HCT116 (cell line): Measurements from ENCODE around the gene BRWD1. TPM values are rescaled to one million over a fixed set of nuclear protein-coding genes. Genes with fewer than 3 reads are reported as not detected.
A peak's percentile ranks its signal among the peaks of the same experiment; 100 is the strongest.

ENCODE experiments used
- ATAC-seq: fragments of 200-7000 bp; cut with Tn5 transposase; 2 replicates; pipeline ENCODE4 v1.9.1; 2020; ENCODE audit warnings: mild to moderate bottlenecking, moderate library complexity
- BruUV-seq: library from RNA; stranded (reverse); fragments of 400-500 nt; replicated peaks from 2 replicates; lab custom pipeline; 2021; lab: Mats Ljungman, UMichigan
- CTCF ChIA-PET: fragments of 300-600 bp; sonication (Branson Sonifier 250); formaldehyde crosslinking; loops from one replicate; lab custom pipeline; 2021; ENCODE audit warnings: antibody characterized with exemption; lab: Charles Lee
- POLR2A ChIA-PET: fragments of 300-600, 350-600 bp; sonication (Branson Sonifier 250); formaldehyde crosslinking; loops from one replicate; lab custom pipeline; 2021; ENCODE audit warnings: antibody characterized with exemption; lab: Charles Lee
- RAD21 ChIA-PET, 2 experiments: fragments of 300-600 bp; sonication (Branson Sonifier 250); formaldehyde crosslinking; loops; one replicate each; lab custom pipeline; 2023; ENCODE audit warnings: low total read pairs in 2 of 2; ENCODE audit not compliant: uncharacterized antibody in 2 of 2, unreplicated experiment in 2 of 2, low non-redundant PET in 1 of 2; lab: Charles Lee
- DNase-seq: peaks from one replicate; pipeline ENCODE4 v3.0.0-alpha.2; 2010; ENCODE audit warnings: low read depth, low spot score
- H2AFZ ChIP-seq: fragments of 200-600 bp; shearing (Covaris generic), sonication (generic); 2 replicates; pipeline ENCODE4 v1.6.1; 2017; ENCODE audit warnings: low read depth, mixed run types, mixed read lengths, antibody characterized with exemption, low read length; ENCODE audit not compliant: poor library complexity, severe bottlenecking
- H3K27ac ChIP-seq: 2 replicates; pipeline ENCODE4 v1.5.1; 2012; ENCODE audit warnings: low read depth, low read length
- H3K27me3 ChIP-seq: fragments of 200-600 bp; sonication (generic); 2 replicates; pipeline ENCODE4 v1.6.1; 2016; ENCODE audit warnings: mixed run types, low read length, mixed read lengths; ENCODE audit not compliant: insufficient read depth
- H3K36me3 ChIP-seq, 2 experiments: fragments of 200-500 bp in 1 of 2; fragments of 200-600 bp in 1 of 2; sonication (Bioruptor generic) in 1 of 2; sonication (generic) in 1 of 2; 2 replicates each; pipeline versions ENCODE4 v1.5.1 to v1.6.1; 2014 to 2016; ENCODE audit warnings: low read length in 2 of 2, inconsistent platforms in 1 of 2, mixed read lengths in 1 of 2, mixed run types in 1 of 2; ENCODE audit not compliant: insufficient read depth in 2 of 2, control insufficient read depth in 1 of 2
- H3K4me1 ChIP-seq, 2 experiments: fragments of 200-600 bp in 1 of 2; sonication (generic) in 1 of 2; 2 replicates each; pipeline versions ENCODE4 v1.5.1 to v1.6.1; 2012 to 2017; ENCODE audit warnings: low read length in 2 of 2, inconsistent platforms in 1 of 2, mild to moderate bottlenecking in 1 of 2, mixed read lengths in 1 of 2, mixed run types in 1 of 2, moderate library complexity in 1 of 2; ENCODE audit not compliant: insufficient read depth in 2 of 2, control insufficient read depth in 1 of 2
- H3K4me2 ChIP-seq: fragments of 200-600 bp; sonication (generic); 2 replicates; pipeline ENCODE4 v1.6.1; 2017; ENCODE audit warnings: mixed run types, low read length, mixed read lengths
- H3K4me3 ChIP-seq, 2 experiments: fragments of 200-600 bp in 1 of 2; sonication (generic) in 1 of 2; replicated peaks in 1 of 2; 2 replicates each; pipeline ENCODE4 v1.5.1; 2011 to 2016; ENCODE audit warnings: low read length in 2 of 2, control low read depth in 1 of 2, low read depth in 1 of 2, mild to moderate bottlenecking in 1 of 2, mixed read lengths in 1 of 2, mixed run types in 1 of 2
- H3K79me2 ChIP-seq: fragments of 200-600 bp; sonication (generic); 2 replicates; pipeline ENCODE4 v1.6.1; 2017; ENCODE audit warnings: mild to moderate bottlenecking, mixed run types, low read length, moderate library complexity, mixed read lengths; ENCODE audit not compliant: insufficient read depth
- H3K9ac ChIP-seq: fragments of 200-600 bp; sonication (generic); 2 replicates; pipeline ENCODE4 v1.6.1; 2016; ENCODE audit warnings: low read length, mixed read lengths
- H3K9me2 ChIP-seq: fragments of 200-600 bp; sonication (generic), shearing (Covaris generic); 2 replicates; pipeline ENCODE4 v1.6.1; 2017; ENCODE audit warnings: mixed run types, mild to moderate bottlenecking, moderate library complexity; ENCODE audit not compliant: insufficient read depth
- H3K9me3 ChIP-seq, 2 experiments: fragments of 200-500 bp in 1 of 2; fragments of 200-600 bp in 1 of 2; sonication (Bioruptor generic) in 1 of 2; sonication (generic) in 1 of 2; 2 replicates each; pipeline ENCODE4 v1.6.1; 2014 to 2017; ENCODE audit warnings: low read length in 2 of 2, mixed read lengths in 2 of 2, inconsistent platforms in 1 of 2, low read depth in 1 of 2, mild to moderate bottlenecking in 1 of 2, mixed run types in 1 of 2, moderate library complexity in 1 of 2; ENCODE audit not compliant: control insufficient read depth in 1 of 2, insufficient read depth in 1 of 2
- H4K20me1 ChIP-seq: fragments of 200-600 bp; sonication (generic), shearing (Covaris generic); 2 replicates; pipeline ENCODE4 v1.6.1; 2017; ENCODE audit warnings: mixed run types, mild to moderate bottlenecking, moderate library complexity; ENCODE audit not compliant: insufficient read depth
- ATF3 ChIP-seq: IDR thresholded peaks from 2 replicates; pipeline ENCODE4 v1.6.1; 2012
- CBX3 ChIP-seq: IDR thresholded peaks from 2 replicates; pipeline ENCODE4 v1.6.1; 2012; ENCODE audit warnings: low read depth
- CEBPB ChIP-seq: IDR thresholded peaks from 2 replicates; pipeline ENCODE4 v1.6.1; 2012; ENCODE audit warnings: low read depth
- ELF1 ChIP-seq: IDR thresholded peaks from 2 replicates; pipeline ENCODE4 v1.6.1; 2012; ENCODE audit warnings: low read depth, borderline replicate concordance
- EZH2 ChIP-seq: fragments of 200-600 bp; sonication (generic); IDR thresholded peaks from 2 replicates; pipeline ENCODE4 v1.6.1; 2017; ENCODE audit warnings: antibody characterized with exemption, mixed run types
- JUND ChIP-seq: IDR thresholded peaks from 2 replicates; pipeline ENCODE4 v1.6.1; 2012
- POLR2A ChIP-seq: IDR thresholded peaks from 2 replicates; pipeline ENCODE4 v1.7.0; 2011; ENCODE audit warnings: borderline replicate concordance; ENCODE audit not compliant: insufficient read depth, insufficient read length; ENCODE audit errors: extremely low read depth
- RAD21 ChIP-seq: IDR thresholded peaks from 2 replicates; pipeline ENCODE4 v1.6.1; 2012; ENCODE audit warnings: low read depth, mild to moderate bottlenecking
- SP1 ChIP-seq: IDR thresholded peaks from 2 replicates; pipeline ENCODE4 v1.6.1; 2012; ENCODE audit warnings: low read depth
- SRF ChIP-seq: IDR thresholded peaks from 2 replicates; pipeline ENCODE4 v1.6.1; 2012; ENCODE audit warnings: low read depth
- YY1 ChIP-seq: IDR thresholded peaks from 2 replicates; pipeline ENCODE4 v1.6.1; 2011; ENCODE audit warnings: low read length, low read depth, moderate library complexity, mild to moderate bottlenecking; ENCODE audit not compliant: insufficient replicate concordance; ENCODE audit errors: extremely low read depth
- ZBTB33 ChIP-seq: IDR thresholded peaks from 2 replicates; pipeline ENCODE4 v1.6.1; 2011; ENCODE audit warnings: mild to moderate bottlenecking, low read length, moderate library complexity; ENCODE audit not compliant: insufficient replicate concordance; ENCODE audit errors: extremely low read depth
- ZFX ChIP-seq: fragments of 450-650 bp; IDR thresholded peaks from 2 replicates; pipeline ENCODE4 v1.6.1; 2017
- ZNF274 ChIP-seq: fragments of 200-500 bp; sonication (Bioruptor generic); IDR thresholded peaks from 2 replicates; pipeline ENCODE4 v1.6.1; 2014; ENCODE audit warnings: mild to moderate bottlenecking, low read depth, low read length, inconsistent platforms
- intact Hi-C: fragments of 100-400 bp; cut with micrococcal nuclease; formaldehyde crosslinking; loops from 2 replicates; pipeline ENCODE4 v1.10.0; 2022
- total RNA-seq: library from RNA; stranded (reverse); gene quantifications from one replicate; pipeline ENCODE4 v1.2.1, GENCODE V29; 2021; ENCODE audit not compliant: unreplicated experiment

Gene BRWD1
- total RNA-seq, 1 experiment from 2014 or later: 33.1 TPM

- no peak overlapping the region for H3K27ac ChIP-seq
- H4K20me1 ChIP-seq: peaks cover 7% of the 10 kb centered on the region; the same call in 1 of the 2 replicates
- peaks cover 4% of the 10 kb centered on the region; the same call in 1 of the 2 replicates for H3K9me2 ChIP-seq
- no peak overlapping the region for H3K4me3 ChIP-seq
- H2AFZ ChIP-seq: no peak overlapping the region
- peaks cover 0 to 11% of the 10 kb centered on the region in 2 experiments; a peak in 3 of 4 replicates for H3K36me3 ChIP-seq
- no peak for ATAC-seq
- no peak for DNase-seq
- ChIA-PET POLR2A (no interaction called here), CTCF (no interaction called here), RAD21 (no interaction called here)
- H3K4me1 ChIP-seq: peaks cover 10 to 27% of the 10 kb centered on the region in 2 experiments; a peak in 3 of 4 replicates
- peaks cover 14% of the 10 kb centered on the region for H3K79me2 ChIP-seq
- BruUV-seq: TSS peak; percentile 21
- no peaks in the 10 kb centered on the region for H3K27me3 ChIP-seq
- intact Hi-C loops: no loop called here
- TF ChIP-seq YY1 (no peak), RAD21 (no peak), ATF3 (no peak), ZNF274 (no peak), SP1 (no peak), CEBPB (no peak), SRF (no peak), EZH2 (no peak), CBX3 (no peak), ELF1 (no peak), POLR2A (no peak), ZBTB33 (no peak), JUND (no peak), ZFX (no peak)
- H3K9me3 ChIP-seq: no peaks in the 10 kb centered on the region
- no peak overlapping the region for H3K4me2 ChIP-seq
- no peak overlapping the region for H3K9ac ChIP-seq
Observed at GRCh38 chr21:39315603-39316445, 2.4 kb upstream of the BRWD1 start.
